Lung (tissue), 12 donors: ENCODE measurements around the gene LMO3. TPM values are rescaled to one million over a fixed set of nuclear protein-coding genes. Genes with fewer than 3 reads are reported as not detected.
A peak's percentile ranks its signal among the peaks of the same experiment; 100 is the strongest.

ENCODE experiments used
- ATAC-seq: fragments of 200-7000 bp; cut with Tn5 transposase; one replicate; pipeline ENCODE4 v1.9.1; 2020; ENCODE audit warnings: moderate number of reproducible peaks; ENCODE audit not compliant: insufficient read depth, low FRiP score
- DNase-seq, 3 donors: peaks; one replicate each; pipeline ENCODE4 v3.0.0-alpha.2; 2013 to 2017
- H3K27ac ChIP-seq, 2 donors: one replicate each; pipeline ENCODE4 v1.5.1; 2013; ENCODE audit warnings: mild to moderate bottlenecking in 2 of 2, moderate library complexity in 2 of 2, control low read depth in 1 of 2, inconsistent platforms in 1 of 2, low read depth in 1 of 2, low read length in 1 of 2
- H3K27me3 ChIP-seq, 3 donors: one replicate each; pipeline ENCODE4 v1.5.1; 2013; ENCODE audit warnings: low read length in 2 of 3; ENCODE audit not compliant: control insufficient read depth in 3 of 3, insufficient read depth in 3 of 3
- H3K36me3 ChIP-seq, 4 donors: one replicate each; pipeline ENCODE4 v1.5.1; 2013; ENCODE audit warnings: low read length in 4 of 4, mild to moderate bottlenecking in 1 of 4, moderate library complexity in 1 of 4; ENCODE audit not compliant: control insufficient read depth in 4 of 4, insufficient read depth in 4 of 4
- H3K4me1 ChIP-seq, 5 donors: one replicate each; pipeline ENCODE4 v1.5.1; 2013; ENCODE audit warnings: low read length in 5 of 5, mild to moderate bottlenecking in 2 of 5, moderate library complexity in 1 of 5; ENCODE audit not compliant: control insufficient read depth in 5 of 5, insufficient read depth in 5 of 5
- H3K4me3 ChIP-seq: one replicate; pipeline ENCODE4 v1.5.1; 2013; ENCODE audit warnings: mild to moderate bottlenecking, control low read depth, moderate library complexity
- H3K9ac ChIP-seq, 2 donors: one replicate each; pipeline ENCODE4 v1.5.1; 2013; ENCODE audit warnings: low read length in 2 of 2, control low read depth in 1 of 2; ENCODE audit not compliant: insufficient read depth in 1 of 2
- H3K9me3 ChIP-seq, 4 donors: one replicate each; pipeline ENCODE4 v1.5.1; 2013; ENCODE audit warnings: low read length in 3 of 4, mild to moderate bottlenecking in 1 of 4, moderate library complexity in 1 of 4; ENCODE audit not compliant: control insufficient read depth in 4 of 4, insufficient read depth in 3 of 4
- CTCF ChIP-seq: IDR thresholded peaks from 2 replicates; pipeline ENCODE4 v1.5.1; 2012; ENCODE audit warnings: mild to moderate bottlenecking; ENCODE audit errors: control extremely low read depth, extremely low read depth
- WGBS, 2 donors: extraction: QIAGEN DNeasy Blood & Tissue Kit; methylation state at CpG; one replicate each; pipeline ENCODE4 v1.1.7; 2013; 5-methylcytosine and 5-hydroxymethylcytosine counted together
- polyA plus RNA-seq, 2 donors: library from polyadenylated mRNA; stranded (reverse); fragments of 200-250 nt; gene quantifications; one replicate each; pipeline ENCODE4 v1.2.1, GENCODE V29; 2013
- total RNA-seq, 2 donors: library from RNA; depleted of rRNA in 1 of 2; stranded (reverse); fragments of >200 nt in 1 of 2; gene quantifications; one replicate each; pipeline ENCODE4 v1.2.1, GENCODE V29; 2014 to 2021
- donor health status: control.
- donor health status: control.
- donor health status: Bipolar disorder and iron deficiency.
- donor health status: healthy.
- donor health status: DM: yes; HTN: yes; CAD: no.

The LMO3 gene
- total and polyA plus RNA-seq, 4 donors, result 54.0 to 176 (median 137) TPM

- DNase-seq (peak; percentile 41 to 85 (median 59)), ATAC-seq (peak; percentile 78)
These were observed 32.4 kb downstream of the LMO3 start for GRCh38 chr12:16573398-16574077.

GRCh38 chr12:16568873-16569272, 37.1 kb downstream of the LMO3 start:
- TF ChIP-seq CTCF, result no peak
- DNase-seq, result no peak
- ATAC-seq, result no peak
- no peak overlapping the region for H3K4me3 ChIP-seq
- H3K9ac ChIP-seq, result no peak overlapping the region
- peaks cover 0 to 2% (median 0%) of the 10 kb centered on the region in 4 donors for H3K9me3 ChIP-seq
- H3K36me3 ChIP-seq, result no peaks in the 10 kb centered on the region
- H3K4me1 ChIP-seq, result peaks cover 0 to 7% (median 4%) of the 10 kb centered on the region in 5 donors
- WGBS, 2 donors, result 50 to 68% methylated on average over 1 of the region's 1 CpG
- no peak overlapping the region for H3K27ac ChIP-seq
- H3K27me3 ChIP-seq, result peaks cover 0 to 2% (median 0%) of the 10 kb centered on the region in 3 donors

More at GRCh38 chr12:16573398-16574077, 32.4 kb downstream of the LMO3 start:
- WGBS, 2 donors, result 30 to 34% methylated on average over 21 of the region's 21 CpGs
- TF ChIP-seq CTCF, result no peak
- peaks cover 0 to 2% (median 0%) of the 10 kb centered on the region in 3 donors for H3K27me3 ChIP-seq
- H3K4me3 ChIP-seq, result no peak overlapping the region
- H3K9ac ChIP-seq, result peak overlapping the region in 1 of 2 donors; percentile 46
- peaks cover 0 to 2% (median 0%) of the 10 kb centered on the region in 4 donors for H3K9me3 ChIP-seq
- H3K27ac ChIP-seq, result peak overlapping the region in 1 of 2 donors; percentile 75
- H3K4me1 ChIP-seq, result peaks cover 0 to 7% (median 4%) of the 10 kb centered on the region in 5 donors
- H3K36me3 ChIP-seq, result no peaks in the 10 kb centered on the region

- Histone ChIP-seq H3K9me3 (no peaks in the 10 kb centered on the region), H3K9ac (no peak overlapping the region), H3K27me3 (no peaks in the 10 kb centered on the region), H3K36me3 (no peaks in the 10 kb centered on the region), H3K4me3 (no peak overlapping the region), H3K4me1 (no peaks in the 10 kb centered on the region), H3K27ac (no peak overlapping the region)
- TF ChIP-seq CTCF, result no peak
- 38 to 60% methylated on average over 1 of the region's 1 CpG for WGBS, 2 donors
- ATAC-seq (no peak), DNase-seq (no peak)
These were observed 41.3 kb downstream of the LMO3 start for GRCh38 chr12:16564675-16565074.
